SHP77 treated with DMSO at 0.1 percent for 48 hours (cell line): ENCODE measurements around the gene IFRD2.
A peak's percentile ranks its signal among the peaks of the same experiment; 100 is the strongest.

Experiments
- DNase-seq: peaks from one replicate; lab custom pipeline; 2025; lab: John Stamatoyannopoulos, UW

The IFRD2 gene, protein sequence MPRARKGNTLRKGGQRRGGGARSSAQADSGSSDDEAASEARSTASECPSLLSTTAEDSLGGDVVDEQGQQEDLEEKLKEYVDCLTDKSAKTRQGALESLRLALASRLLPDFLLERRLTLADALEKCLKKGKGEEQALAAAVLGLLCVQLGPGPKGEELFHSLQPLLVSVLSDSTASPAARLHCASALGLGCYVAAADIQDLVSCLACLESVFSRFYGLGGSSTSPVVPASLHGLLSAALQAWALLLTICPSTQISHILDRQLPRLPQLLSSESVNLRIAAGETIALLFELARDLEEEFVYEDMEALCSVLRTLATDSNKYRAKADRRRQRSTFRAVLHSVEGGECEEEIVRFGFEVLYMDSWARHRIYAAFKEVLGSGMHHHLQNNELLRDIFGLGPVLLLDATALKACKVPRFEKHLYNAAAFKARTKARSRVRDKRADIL

DNA sequence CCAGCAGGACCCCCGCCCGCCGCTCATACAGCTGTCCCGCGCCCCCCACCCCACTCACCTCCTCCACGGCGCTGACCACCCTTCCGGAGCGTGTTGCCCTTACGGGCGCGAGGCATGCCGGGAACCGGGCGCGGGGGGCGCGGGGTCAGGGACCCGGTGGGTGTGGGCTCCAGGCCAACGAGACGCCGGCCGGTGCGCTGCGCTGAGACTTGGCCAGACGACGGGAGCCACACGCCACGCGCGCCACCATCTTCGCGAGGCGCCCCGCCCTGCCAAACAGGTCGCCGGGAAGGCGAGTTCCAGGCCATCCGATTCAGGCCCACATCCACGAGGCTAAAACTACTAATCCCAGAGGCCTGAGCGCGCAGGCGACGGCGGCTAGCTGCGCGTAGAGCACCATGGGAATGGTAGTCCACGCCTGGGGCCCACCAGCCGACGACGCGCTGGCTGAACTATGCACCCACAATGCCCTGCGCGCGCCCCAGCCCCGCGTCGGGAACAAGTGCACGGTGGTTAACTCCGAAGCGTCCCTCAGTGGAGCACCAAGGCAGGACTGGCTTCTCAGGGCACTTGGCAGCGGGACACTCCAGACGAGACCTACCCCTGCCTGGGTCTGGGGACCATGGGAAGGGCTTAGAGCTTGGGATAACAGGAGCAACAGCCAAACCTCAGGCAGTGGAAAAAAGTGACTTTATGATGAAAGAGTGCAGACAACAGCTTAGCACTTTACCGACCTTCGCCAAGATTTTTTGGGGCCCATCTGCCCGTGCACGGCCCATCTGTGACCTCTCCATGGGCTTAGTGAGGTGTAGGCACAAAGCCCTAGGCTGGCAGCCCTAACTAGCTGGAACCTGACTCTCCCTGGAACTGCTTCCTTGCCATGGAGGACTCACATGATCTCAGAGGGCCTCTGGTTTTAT is at the start of gene IFRD2:
Gene IFRD2 (minus strand): TSS at position 271 of the 920 bp plus-strand sequence. CDS start 155 bp downstream, at position 116.
- peak; percentile 90 for DNase-seq

DNA sequence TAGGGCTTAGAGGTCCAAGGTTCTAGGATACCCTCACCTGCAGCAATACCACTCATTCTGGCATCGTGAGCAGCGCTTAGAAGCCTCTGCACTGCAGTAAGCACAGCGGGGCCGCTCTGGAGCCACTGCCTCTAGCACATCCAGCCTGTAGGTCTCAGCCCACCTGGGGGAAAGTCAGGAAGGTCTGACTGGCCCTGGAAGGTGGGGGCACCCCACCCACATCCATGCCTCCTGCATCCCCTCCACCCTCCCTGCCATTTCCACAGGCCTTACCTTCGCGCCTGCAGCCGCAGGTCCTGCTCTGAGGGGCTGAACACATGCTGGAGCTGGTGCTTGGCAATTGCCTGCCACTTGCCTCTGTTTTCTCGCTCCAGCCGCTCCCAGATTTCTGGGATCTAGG is 49.3 kb upstream of the IFRD2 start:
- no peak for DNase-seq

DNA sequence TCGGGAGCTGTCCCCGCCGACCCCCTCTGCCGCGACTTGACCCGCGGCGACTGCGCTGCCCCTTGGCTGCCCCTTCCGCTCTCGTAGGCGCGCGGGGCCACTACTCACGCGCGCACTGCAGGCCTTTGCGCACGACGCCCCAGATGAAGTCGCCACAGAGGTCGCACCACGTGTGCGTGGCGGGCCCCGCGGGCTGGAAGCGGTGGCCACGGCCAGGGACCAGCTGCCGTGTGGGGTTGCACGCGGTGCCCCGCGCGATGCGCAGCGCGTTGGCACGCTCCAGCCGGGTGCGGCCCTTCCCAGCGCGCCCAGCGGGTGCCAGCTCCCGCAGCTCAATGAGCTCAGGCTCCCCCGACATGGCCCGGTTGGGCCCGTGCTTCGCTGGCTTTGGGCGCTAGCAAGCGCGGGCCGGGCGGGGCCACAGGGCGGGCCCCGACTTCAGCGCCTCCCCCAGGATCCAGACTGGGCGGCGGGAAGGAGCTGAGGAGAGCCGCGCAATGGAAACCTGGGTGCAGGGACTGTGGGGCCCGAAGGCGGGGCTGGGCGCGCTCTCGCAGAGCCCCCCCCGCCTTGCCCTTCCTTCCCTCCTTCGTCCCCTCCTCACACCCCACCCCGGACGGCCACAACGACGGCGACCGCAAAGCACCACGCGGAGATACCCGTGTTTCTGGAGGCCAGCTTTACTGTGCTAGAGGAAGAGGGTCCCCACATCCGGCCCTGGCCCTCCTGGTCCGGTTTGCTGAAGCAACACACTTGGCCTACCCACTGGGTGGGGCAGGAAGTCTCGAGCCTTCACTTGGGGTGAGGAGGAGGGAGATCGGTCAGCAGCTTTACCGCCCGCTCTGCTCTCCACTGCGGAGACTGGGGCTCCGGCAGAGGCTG is 48.5 kb upstream of the IFRD2 start, which contains the start of gene RASSF1:
Gene RASSF1 (minus strand): TSS at position 389 of the 882 bp plus-strand sequence. CDS start 31 bp downstream, at position 358.
- no peak for DNase-seq

DNA sequence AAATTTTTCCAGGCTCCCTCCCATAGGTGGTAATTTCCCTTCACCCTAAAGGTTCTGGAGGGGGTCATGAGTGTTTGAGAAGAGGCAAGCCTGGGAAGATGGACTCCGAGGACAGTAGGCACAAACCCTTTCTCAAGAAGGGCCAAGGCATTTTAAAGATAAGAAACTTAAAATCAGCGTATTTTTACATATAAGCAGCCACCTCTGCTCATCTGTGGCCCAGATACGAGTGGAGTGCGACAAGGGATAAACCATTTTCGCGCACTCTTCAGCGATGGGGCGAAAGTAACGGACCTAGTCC is 47.9 kb upstream of the IFRD2 start:
- DNase-seq = no peak

DNA sequence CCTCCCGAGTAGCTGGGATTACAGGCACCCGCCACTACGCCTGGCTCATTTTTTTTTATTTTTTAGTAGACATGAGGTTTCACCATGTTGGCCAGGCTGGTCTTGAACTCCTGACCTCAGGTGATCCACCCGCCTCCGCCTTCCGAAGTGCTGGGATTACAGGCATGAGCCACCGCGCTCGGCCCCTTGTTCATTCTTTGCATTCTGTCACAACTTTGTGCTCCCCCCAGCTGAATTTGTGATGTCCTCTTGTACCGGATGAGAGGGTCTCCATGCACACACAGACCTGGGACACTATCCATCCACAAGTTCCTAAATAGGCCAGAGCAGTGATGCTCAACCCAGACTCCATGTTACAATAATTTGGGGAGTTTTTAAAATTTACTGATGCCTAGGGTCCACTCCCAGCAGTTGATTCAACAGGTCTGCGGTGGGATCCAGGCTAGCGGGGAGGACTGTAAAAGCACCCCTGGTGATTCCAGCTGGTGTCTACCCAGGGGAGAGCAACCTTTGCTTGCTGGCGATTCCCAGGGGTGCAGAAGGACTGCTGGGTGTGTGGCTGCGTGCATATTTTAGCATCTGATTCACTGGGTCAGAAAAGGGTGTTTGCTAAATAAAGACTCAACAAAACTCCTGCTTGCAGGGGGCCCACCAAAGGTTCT is 47.4 kb upstream of the IFRD2 start:
- no peak for DNase-seq

DNA sequence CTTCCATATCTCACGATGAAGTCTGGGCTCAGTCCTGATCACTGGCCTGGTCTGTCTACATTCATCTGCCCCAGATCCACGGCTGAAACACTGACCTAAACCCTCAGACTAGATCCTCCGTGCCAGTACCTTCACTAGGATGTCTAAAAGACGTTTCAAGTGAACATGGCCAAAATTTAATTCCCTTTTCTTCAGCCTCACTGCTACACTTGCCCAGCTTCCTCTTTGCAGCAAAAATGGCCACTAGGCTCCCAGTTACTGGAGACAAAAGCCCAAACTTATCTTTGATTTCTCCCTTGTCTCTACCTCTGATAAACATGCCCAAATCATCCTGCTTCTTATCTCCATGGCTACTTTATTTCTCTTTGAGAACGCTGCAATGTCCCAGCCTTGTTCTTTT is 46.7 kb upstream of the IFRD2 start:
- no peak for DNase-seq

DNA sequence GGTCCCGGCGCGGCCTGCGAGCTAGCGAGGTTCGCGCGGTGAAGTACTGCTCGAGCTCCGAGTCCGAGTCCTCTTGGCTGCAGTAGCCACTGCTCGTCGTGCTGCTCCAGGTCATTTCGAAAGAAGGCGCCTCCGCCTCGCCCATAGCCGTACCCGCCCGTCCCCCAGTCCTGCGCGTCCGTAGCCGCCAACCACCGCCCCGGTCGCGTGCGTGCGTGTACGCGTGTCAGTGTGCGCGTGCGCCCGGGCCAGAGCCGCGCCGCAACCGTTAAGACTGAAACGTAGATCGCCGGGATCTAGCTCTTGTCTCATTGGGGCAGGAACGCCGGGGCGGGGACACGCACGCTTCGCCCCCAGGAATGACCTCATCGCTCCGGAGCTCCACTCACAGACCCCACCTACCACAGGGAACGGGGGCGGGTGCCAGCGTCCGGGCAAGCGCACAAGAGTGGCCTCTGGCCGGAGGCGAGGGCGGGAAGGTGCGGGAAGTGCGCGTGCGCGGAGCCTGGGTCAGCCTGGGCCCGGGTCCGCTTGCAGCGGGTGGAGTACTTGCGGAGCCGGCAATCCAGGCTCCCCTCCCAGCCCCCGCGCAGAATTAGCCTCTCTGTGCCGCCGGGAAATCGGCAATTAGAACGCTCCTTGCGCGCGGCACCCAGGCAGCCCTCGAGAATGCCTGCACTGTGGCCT is 45.1 kb upstream of the IFRD2 start:
- DNase-seq = peak; percentile 94

DNA sequence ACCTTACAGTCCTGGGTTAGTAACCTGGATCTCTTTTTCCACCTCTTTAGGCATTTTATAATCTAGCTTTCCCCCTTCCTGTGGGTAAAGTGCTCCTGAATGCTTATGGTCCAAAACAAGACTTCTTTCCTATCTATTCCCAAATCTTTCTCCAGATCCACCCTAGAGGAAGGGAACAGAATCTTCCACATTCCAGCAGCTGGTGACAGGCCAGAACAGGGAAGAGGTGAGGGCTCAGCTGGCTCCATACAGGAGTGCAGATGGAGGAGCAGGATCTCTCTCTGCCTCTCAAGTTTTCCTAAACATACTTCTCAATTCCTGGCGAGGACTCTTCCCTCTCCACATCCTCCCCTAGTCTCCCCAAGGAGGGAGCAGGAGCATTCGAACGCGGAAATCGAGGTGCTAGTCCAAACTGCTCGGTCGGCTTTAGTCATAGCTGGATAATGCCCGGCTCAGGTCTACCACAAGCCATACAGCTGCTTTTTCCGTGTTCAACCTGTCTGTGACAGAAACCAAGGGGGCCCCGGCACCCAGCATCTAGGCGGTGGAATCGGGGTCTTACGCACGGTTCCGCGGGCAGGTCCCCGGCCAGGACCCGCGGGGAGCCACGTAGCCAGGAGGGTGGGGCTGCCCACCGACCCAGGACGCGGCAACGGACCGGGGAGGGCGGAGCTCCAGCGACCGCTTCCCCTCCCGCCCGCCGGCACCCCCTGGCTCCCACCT is 44.4 kb upstream of the IFRD2 start:
- DNase-seq = no peak

DNA sequence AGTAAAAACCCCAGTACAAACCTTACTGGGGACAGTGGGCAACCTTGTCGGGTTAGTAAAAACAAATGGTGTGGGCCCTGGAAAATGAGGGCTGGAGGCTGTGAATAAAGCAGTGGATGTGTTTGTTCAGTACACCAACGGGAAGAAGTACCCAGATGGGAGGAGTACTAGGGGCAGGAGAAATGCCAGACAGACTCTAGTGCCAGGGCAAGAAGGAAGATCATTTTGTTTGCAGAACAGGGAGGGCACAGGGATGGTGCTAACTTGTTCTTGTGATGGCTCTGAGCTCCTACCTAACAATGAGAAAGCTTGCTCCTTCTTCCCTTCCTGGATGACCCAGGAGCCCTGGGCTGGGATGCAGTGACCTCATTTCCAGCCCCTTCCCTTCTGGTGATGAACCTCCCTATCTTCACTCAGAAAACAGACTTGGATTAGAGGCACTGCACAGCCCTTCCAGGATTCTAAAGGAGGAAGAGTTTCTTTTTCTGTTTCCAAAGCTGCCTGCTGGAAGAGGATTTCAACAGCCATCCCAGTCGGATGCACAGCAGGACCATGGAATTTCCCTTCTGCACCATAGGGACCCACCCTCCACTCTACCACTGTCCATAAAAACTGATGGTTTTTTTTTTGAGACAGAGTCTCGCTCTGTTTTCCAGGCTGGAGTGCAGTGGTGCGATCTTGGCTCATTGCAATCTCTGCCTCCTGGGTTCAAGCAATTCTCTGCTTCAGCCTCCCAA is 42.3 kb upstream of the IFRD2 start:
- DNase-seq = no peak

DNA sequence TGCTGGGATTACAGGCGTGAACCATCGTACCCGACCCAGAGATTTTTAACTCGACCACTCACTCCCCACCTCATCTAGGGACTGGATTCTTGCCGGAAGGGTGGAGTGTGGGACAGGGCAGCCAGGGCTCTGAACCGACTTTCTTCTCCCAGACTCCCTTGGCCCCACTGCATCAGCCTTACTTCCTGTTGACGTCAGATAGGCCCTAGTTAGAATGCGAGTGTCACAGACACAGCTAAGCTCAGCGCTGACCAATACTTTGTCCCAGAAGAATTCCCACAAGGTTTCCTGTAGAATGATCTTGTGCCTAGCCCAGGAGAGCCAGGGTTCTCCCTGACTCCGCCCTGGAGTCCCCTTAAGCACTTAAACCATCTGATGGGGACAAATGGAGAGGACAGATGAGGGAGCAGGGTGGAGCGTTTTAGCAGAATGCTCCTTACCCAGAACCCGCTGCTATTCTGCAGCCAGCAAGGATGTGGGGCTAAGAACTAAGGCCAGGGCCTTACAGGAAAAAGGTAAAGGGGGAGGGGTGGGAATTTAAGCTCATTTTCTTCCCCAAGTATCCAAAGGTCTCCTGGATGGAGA is 41.6 kb upstream of the IFRD2 start:
- no peak for DNase-seq

DNA sequence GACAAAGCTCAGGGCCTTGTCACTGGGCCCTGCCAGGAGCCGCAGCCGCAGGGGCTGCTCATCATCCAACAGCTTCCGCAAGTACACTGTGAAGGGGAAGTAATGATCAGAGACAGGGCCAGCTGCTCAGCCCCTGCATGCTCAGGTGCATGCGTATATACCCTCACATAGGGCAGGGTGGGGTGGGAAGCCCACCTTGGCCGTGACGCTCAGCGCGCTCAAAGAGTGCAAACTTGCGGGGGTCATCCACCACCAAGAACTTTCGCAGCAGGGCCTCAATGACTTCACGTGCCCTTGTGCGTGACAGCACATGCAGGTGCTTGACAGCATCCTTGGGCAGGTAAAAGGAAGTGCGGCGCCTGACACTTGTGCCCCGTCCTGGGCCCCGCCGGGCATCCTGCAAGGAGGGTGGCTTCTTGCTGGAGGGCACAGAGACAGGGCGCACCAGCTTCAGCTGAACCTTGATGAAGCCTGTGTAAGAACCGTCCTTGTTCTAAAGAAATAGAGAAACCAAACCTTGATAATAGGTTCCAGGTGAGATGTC is 39.2 kb upstream of the IFRD2 start:
- no peak for DNase-seq

DNA sequence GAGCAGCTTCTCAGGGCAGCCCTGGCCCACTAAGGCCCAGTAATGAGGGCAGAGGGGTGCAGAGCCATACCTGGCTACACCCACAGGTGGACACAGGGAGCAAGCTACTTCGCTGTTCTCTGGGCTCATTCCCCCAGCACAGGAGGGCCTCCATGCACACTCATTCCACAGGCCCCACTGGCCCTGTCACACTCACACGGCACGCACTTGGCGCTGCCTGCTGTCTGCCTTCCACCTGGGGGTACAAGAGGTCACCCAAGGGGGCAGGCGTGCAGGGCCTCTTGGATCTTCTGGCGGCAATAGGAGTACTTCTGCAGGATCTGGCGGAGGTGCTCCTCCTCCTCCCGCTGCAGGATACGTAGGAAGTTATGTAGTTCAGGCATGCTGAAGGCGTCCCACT is 38.1 kb upstream of the IFRD2 start:
- DNase-seq = no peak

DNA sequence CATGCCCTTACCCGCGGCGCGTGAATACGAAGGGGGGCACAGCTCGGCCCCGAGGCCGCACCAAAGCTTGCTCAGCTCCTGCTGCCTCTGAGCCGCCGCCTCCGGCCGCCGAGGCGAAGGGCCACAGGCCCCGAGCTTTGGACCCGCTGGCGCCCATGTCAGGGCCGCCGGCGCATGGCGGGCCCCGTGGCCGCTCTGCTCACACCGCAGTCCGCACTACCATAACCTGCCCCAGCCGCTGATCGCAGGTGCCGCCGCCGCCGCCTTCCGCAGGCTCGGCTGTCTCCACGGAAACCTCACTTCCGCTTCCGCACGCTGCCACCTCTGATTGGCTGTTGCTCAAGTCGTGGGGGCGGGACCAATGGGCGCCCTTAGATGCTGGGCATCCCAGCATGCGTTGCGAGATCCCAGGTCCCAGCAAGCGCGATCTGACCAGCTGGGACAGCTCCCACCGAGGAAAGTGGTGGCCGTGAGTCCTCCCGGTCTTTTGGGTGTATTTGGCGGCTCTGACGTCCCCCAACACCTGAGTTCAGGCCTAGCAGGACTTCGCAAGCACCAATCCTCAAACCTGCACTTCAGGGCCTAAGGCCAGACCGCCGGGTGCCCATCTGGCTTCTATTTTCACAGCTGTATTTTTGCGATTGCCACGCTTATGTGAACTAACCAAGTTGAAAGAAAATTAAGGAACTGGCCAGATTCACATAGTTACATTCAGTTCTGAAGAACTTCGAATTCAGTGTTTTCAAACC is 35.9 kb upstream of the IFRD2 start, which contains the start of gene TUSC2:
Gene TUSC2 (minus strand): TSS at position 281 of the 749 bp plus-strand sequence. CDS start 124 bp downstream, at position 157.
- peak; percentile 76 for DNase-seq

DNA sequence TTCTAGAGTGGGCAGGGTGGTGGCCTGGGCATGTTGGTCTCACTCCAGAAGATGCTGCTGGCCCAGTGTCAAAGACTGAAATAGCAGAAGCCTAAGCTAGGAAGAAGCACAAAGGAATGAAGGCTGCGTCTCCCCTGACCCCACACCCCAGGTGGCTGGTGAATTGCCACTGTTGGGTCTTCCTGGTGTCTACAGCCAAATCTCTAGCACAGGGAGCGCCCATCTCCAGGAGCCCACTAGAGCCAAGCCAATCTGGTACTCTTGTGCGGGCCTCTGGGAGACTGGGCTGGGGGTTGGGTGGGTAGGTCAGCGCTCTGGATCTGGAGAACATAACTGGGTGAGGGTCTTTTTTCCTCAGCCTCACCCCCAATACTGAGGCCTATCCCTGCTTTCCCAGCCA is 34.9 kb upstream of the IFRD2 start:
- no peak for DNase-seq

DNA sequence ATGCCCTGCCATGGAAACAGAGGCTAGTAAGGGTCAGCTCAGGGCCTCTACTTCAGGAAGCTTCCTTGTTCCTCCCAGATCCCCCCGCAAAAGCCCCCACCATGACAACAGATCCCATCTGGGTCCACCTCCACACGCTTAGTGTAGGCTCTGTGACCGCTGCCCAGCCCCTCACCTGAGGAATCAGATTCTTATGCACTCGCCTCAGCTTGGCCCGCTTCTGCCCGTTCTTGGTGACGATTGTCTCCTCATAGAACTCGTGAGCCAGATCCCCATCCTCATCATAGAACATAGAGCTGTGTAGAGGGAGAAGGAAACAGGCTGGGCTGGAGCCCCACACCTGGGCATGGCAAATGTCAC is 33.9 kb upstream of the IFRD2 start:
- no peak for DNase-seq

DNA sequence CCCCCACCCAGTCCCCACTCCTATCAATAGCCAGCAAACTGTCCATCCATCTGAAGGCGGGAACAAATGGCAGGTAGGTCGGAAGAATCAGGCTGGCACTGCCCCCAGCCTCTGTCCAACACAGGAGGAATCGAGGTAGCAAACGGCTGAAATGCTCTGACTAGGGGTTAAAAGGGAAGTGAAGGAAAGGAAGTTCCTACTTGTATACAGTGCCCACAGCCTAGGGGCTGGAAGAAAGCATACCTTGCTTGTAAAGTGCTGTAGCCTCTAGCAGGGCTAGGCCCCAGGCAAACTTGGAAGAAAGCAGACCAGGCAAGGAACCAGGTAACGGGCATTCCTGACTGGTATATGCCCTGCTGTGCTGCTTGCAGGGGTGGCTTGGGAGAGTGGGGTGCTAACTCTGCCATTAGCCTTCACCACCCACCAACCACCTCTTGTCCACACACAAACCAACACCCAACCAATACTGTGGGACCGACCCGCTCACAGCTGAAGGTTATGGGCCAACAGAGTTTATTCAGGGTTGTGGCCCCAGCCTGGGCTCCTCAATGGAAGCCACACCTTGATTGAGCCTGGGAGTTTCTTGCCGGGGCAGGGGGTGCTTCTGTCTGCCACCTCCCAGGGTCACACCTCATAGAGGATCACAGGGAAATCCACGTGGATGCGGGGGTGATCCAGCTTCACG is 33.4 kb upstream of the IFRD2 start:
- no peak for DNase-seq

DNA sequence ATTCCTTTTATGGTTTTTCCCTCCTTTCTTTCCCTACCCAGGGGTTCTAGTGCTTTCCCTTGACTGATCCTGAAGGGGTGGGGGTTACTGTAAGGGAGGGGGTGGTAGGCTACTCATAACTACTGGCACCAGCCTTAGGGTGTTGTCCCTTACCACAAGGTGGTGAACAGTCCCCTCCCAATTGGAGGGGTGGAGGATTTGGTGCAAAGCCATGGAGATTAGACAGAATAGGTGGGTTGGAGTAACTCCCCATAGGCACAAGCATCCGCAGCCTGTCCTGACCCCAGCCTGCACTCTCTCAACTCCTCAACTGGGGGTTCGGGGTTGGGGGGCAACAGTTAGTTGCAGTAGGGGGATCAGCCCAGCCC is 32.9 kb upstream of the IFRD2 start:
- DNase-seq = no peak
